Brain microvascular endothelial cell (primary cell): ENCODE results near the gene C1orf159.

Source experiments
- DNase-seq: peaks from one replicate; pipeline ENCODE4 v3.0.0-alpha.2; 2020
- H3K27ac ChIP-seq: fragments of 250-450 bp; sonication (Bioruptor Pico); 2 replicates; pipeline ENCODE4 v1.5.1; 2020; ENCODE audit warnings: mild to moderate bottlenecking, moderate library complexity
- H3K27me3 ChIP-seq: fragments of 250-450 bp; sonication (Bioruptor Pico); replicated peaks from 2 replicates; pipeline ENCODE4 v1.5.1; 2020; ENCODE audit warnings: mild to moderate bottlenecking
- H3K36me3 ChIP-seq: fragments of 250-450 bp; sonication (Bioruptor Pico); replicated peaks from 2 replicates; pipeline ENCODE4 v1.5.1; 2020; ENCODE audit warnings: mild to moderate bottlenecking
- H3K4me3 ChIP-seq: 2 replicates; pipeline ENCODE4 v1.5.1; 2011; ENCODE audit warnings: low read depth, mild to moderate bottlenecking, control low read depth, low read length, moderate library complexity
- CTCF ChIP-seq: IDR thresholded peaks from 2 replicates; pipeline ENCODE4 v1.5.1; 2011; ENCODE audit warnings: low read depth, mild to moderate bottlenecking, moderate library complexity, low read length, control low read depth, inconsistent platforms; ENCODE audit errors: missing control alignments
- in situ Hi-C: cut with HindIII; loops from 2 replicates; pipeline ENCODE4 v1.10.0; 2017; ENCODE audit warnings: low sequenced_read_pairs, low pct_ligation_motif_present

Gene C1orf159

DNA sequence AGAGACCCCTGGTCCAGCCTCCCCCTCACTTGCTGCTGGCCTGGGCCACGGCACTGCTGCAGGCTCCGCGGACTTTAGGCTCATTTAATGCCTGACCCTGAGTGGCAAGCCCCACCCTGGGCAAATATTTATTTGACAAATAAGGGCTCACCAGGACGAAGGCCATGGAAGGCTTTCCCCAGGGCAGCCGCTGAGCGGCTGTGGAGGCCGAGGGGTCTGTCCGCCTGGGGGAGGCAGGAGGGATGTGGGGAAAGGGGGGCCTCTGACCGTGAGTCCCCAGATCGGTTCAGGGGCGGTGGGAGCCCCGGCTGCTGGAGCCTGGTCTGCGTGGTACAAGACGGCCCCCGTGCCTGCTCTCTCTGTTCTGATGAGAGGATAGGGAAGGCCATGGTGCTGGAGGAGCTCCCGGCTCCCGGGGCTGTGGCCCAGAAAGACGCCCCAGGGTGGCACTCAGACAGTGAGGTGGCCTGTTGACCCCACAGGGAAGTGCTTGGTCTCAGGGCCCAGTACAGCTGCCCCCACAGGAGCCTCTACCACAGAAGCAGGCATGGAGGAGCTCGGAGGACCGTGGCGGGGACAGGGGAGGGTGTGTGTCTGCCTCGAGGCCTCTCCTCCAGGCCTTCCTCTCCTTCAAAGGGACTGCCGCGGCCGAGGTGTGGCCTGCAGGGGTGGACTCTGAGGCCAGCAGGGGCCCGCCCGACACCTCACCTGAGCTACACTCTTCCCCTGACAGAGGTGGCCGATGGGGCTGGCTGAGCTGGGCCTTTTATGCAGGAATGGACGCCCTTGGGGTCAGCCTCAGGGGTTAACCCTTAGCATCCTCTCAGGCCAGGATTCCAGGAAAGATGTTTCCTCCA is 9.1 kb upstream of the C1orf159 start:
- in situ Hi-C loops: no loop called here
- no peak for TF ChIP-seq CTCF
- no peaks in the 10 kb centered on the region for H3K27me3 ChIP-seq
- no peak overlapping the region for H3K4me3 ChIP-seq
- no peaks in the 10 kb centered on the region for H3K36me3 ChIP-seq
- H3K27ac ChIP-seq: no peak overlapping the region
- DNase-seq: no peak

GRCh38 chr1:1124508-1124785 is 8.6 kb upstream of the C1orf159 start:
- Histone ChIP-seq H3K27ac (no peak overlapping the region), H3K4me3 (no peak overlapping the region), H3K27me3 (no peaks in the 10 kb centered on the region), H3K36me3 (no peaks in the 10 kb centered on the region)
- DNase-seq: no peak
- TF ChIP-seq CTCF: no peak
- in situ Hi-C loops: no loop called here

- H3K36me3 ChIP-seq: no peaks in the 10 kb centered on the region
- H3K27ac ChIP-seq: no peak overlapping the region
- TF ChIP-seq CTCF: no peak
- no peaks in the 10 kb centered on the region for H3K27me3 ChIP-seq
- no peak overlapping the region for H3K4me3 ChIP-seq
- in situ Hi-C loops: no loop called here
- no peak for DNase-seq
Measured at GRCh38 chr1:1123581-1124507, 8.0 kb upstream of the C1orf159 start.

GRCh38 chr1:1122981-1123480 is 7.1 kb upstream of the C1orf159 start:
- no peak for DNase-seq
- no peak overlapping the region for H3K27ac ChIP-seq
- in situ Hi-C loops: no loop called here
- no peaks in the 10 kb centered on the region for H3K27me3 ChIP-seq
- no peak overlapping the region for H3K4me3 ChIP-seq
- no peak for TF ChIP-seq CTCF
- no peaks in the 10 kb centered on the region for H3K36me3 ChIP-seq

- DNase-seq: peak; percentile 44
- no peaks in the 10 kb centered on the region for H3K36me3 ChIP-seq
- peak; percentile 87 for TF ChIP-seq CTCF
- in situ Hi-C loops: no loop called here
- no peak overlapping the region for H3K4me3 ChIP-seq
- H3K27ac ChIP-seq: no peak overlapping the region
- no peaks in the 10 kb centered on the region for H3K27me3 ChIP-seq
Measured at GRCh38 chr1:1122078-1122811, 6.4 kb upstream of the C1orf159 start.
